Thoracic aorta endothelial cell (primary cell): ENCODE data around the gene CPSF6. TPM values are rescaled to one million over a fixed set of nuclear protein-coding genes. Genes with fewer than 3 reads are reported as not detected.

Experiments
- total RNA-seq: library from RNA; depleted of rRNA; stranded (reverse); fragments of >200 nt; gene quantifications from 2 replicates; pipeline ENCODE4 v1.2.3, GENCODE V29; 2012

Gene CPSF6, protein sequence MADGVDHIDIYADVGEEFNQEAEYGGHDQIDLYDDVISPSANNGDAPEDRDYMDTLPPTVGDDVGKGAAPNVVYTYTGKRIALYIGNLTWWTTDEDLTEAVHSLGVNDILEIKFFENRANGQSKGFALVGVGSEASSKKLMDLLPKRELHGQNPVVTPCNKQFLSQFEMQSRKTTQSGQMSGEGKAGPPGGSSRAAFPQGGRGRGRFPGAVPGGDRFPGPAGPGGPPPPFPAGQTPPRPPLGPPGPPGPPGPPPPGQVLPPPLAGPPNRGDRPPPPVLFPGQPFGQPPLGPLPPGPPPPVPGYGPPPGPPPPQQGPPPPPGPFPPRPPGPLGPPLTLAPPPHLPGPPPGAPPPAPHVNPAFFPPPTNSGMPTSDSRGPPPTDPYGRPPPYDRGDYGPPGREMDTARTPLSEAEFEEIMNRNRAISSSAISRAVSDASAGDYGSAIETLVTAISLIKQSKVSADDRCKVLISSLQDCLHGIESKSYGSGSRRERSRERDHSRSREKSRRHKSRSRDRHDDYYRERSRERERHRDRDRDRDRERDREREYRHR
- 43.4 and 50.0 TPM in 2 replicates for total RNA-seq

DNA sequence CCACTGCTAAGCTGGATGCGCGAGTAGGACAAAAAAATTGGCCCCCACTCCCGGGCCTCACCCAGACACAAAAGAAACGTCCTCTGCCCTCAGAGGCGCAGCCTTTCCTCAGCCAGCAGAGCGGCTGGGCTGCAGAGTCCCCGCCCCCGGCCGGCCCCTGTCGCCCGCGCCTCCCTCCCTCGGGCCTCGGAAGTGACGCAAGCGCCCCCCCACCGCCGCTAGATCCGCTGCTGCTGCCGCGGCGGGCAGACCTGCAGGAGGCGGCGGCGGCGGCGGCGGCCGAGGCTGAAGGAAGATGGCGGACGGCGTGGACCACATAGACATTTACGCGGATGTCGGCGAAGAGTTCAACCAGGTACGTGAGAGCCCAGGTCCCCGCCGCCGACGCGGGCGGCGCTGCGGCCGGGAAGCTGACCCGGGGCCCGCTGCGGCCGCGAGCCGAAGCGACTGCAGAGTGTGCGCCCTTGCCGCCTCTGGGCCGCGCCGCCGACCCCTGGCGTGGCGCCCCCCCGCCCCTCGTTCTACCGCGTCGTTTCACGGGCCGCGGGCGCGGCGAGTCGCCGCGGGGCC is at the start of gene CPSF6:
CPSF6 (plus strand) TSS at position 218 of the 570 bp plus-strand sequence; CDS start at position 296, 78 bp downstream.

Other genes with a start within 250 kb of the CPSF6 start
- gene LYZ, start 108.8 kb downstream of the CPSF6 start, total RNA-seq: not detected in 2 replicates
- gene YEATS4, start 120.2 kb downstream of the CPSF6 start, total RNA-seq: 31.8 and 44.4 TPM in 2 replicates
- 26.9 and 27.4 TPM in 2 replicates for gene FRS2, start 230.8 kb downstream of the CPSF6 start, total RNA-seq